Endodermal cell (in vitro differentiated cells): ENCODE data around the gene IL26. TPM values are rescaled to one million over a fixed set of nuclear protein-coding genes. Genes with fewer than 3 reads are reported as not detected.

Experiments
- DNase-seq: peaks from one replicate; pipeline ENCODE4 v3.0.0-alpha.2; 2017
- H3K27ac ChIP-seq: 2 replicates; pipeline ENCODE4 v1.5.1; 2013; ENCODE audit warnings: mild to moderate bottlenecking, low read depth, low read length, moderate library complexity
- H3K27me3 ChIP-seq: 2 replicates; pipeline ENCODE4 v1.6.1; 2013; ENCODE audit warnings: mild to moderate bottlenecking, low read length, moderate library complexity; ENCODE audit not compliant: insufficient read depth, control insufficient read depth, poor library complexity, severe bottlenecking
- H3K36me3 ChIP-seq: 2 replicates; pipeline ENCODE4 v1.7.0; 2013; ENCODE audit warnings: mild to moderate bottlenecking, low read length, moderate library complexity; ENCODE audit not compliant: control insufficient read depth, insufficient read depth
- H3K4me1 ChIP-seq: one replicate; pipeline ENCODE4 v1.7.0; 2013; ENCODE audit warnings: low read length; ENCODE audit not compliant: control insufficient read depth, insufficient read depth
- H3K4me3 ChIP-seq: 2 replicates; pipeline ENCODE4 v1.5.1; 2013; ENCODE audit warnings: mild to moderate bottlenecking, low read length, moderate library complexity
- H3K9ac ChIP-seq: 2 replicates; pipeline ENCODE4 v1.6.1; 2013; ENCODE audit warnings: mild to moderate bottlenecking, low read length, moderate library complexity; ENCODE audit not compliant: poor library complexity, severe bottlenecking; ENCODE audit errors: extremely low read depth
- H3K9me3 ChIP-seq: 2 replicates; pipeline ENCODE4 v1.6.1; 2013; ENCODE audit warnings: mild to moderate bottlenecking, low read length, moderate library complexity; ENCODE audit not compliant: control insufficient read depth
- H3K27ac Mint-ChIP-seq: 2 replicates; pipeline ENCODE4 v1.8.0; 2020; ENCODE audit warnings: mixed read lengths
- H3K27me3 Mint-ChIP-seq: 2 replicates; pipeline ENCODE4 v1.8.0; 2021; ENCODE audit warnings: mild to moderate bottlenecking, mixed read lengths; ENCODE audit not compliant: insufficient read depth
- H3K36me3 Mint-ChIP-seq: 2 replicates; pipeline ENCODE4 v1.8.0; 2020; ENCODE audit warnings: low read depth, mixed read lengths
- H3K4me1 Mint-ChIP-seq: 2 replicates; pipeline ENCODE4 v1.8.0; 2020; ENCODE audit warnings: mixed read lengths
- H3K4me3 Mint-ChIP-seq: 2 replicates; pipeline ENCODE4 v1.8.0; 2020; ENCODE audit warnings: mild to moderate bottlenecking, moderate library complexity, mixed read lengths
- H3K9me3 Mint-ChIP-seq: 2 replicates; pipeline ENCODE4 v1.8.0; 2020; ENCODE audit warnings: mild to moderate bottlenecking, mixed read lengths
- WGBS, 2 experiments: methylation state at CpG; one replicate each; pipeline versions ENCODE4 v1.1.5 to v1.1.7; 2013; ENCODE audit warnings: missing lambda C conversion rate in 2 of 2, mixed read lengths in 1 of 2; ENCODE audit not compliant: insufficient coverage in 1 of 2, insufficient read length in 1 of 2; 5-methylcytosine and 5-hydroxymethylcytosine counted together
- total RNA-seq, 2 donors: library from RNA; stranded (reverse); fragmentation: NEBNext Ultra II Directional in 1 of 2; extraction: Animal tissue kit (Norgen Biotek cat#: 25700) in 1 of 2; gene quantifications; 2 replicates in 1 of 2; 3 replicates in 1 of 2; pipeline ENCODE4 v1.2.1, GENCODE V29; 2021
- TF ChIP-seq, protein P1 (sequence below): fragments of 200-600 bp; sonication (generic); conservative IDR thresholded peaks from 2 replicates; pipeline ENCODE4 v1.5.0; 2021; ENCODE audit warnings: antibody characterized with exemption, mild to moderate bottlenecking

Gene IL26
- total RNA-seq, 2 donors from 2014 or later: not detected

DNA sequence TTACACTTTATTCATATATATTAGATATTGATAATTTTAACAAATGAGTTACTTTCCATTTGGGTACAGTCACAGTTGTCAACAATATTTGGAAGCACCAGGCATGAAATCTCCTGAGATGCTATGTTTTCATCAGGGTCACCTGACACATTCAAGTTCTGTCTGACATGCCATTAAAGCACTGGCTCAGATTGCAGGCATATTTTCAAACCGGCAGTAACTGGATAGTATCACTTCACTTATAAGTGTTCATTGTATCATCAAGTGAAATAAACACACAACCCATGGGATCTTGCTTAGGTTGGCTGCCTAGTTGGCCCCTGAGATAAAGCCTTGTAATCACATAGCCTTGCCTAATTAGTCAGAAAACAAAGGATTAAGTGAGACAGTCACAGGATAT lies 70.8 kb downstream of the IL26 start:
- Histone ChIP-seq H3K9ac (no peak overlapping the region), H3K27ac (no peak overlapping the region), H3K9me3 (no peaks in the 10 kb centered on the region), H3K36me3 (no peaks in the 10 kb centered on the region), H3K4me1 (peaks cover 3% of the 10 kb centered on the region), H3K4me3 (no peak overlapping the region), H3K27me3 (no peaks in the 10 kb centered on the region)
- Mint-ChIP-seq H3K9me3 (no peaks in the 10 kb centered on the region), H3K27ac (no peak overlapping the region), H3K4me1 (peaks cover 4% of the 10 kb centered on the region), H3K4me3 (no peak overlapping the region), H3K27me3 (peaks cover 2% of the 10 kb centered on the region), H3K36me3 (no peaks in the 10 kb centered on the region)
- DNase-seq: no peak
- TF ChIP-seq, protein P1, sequence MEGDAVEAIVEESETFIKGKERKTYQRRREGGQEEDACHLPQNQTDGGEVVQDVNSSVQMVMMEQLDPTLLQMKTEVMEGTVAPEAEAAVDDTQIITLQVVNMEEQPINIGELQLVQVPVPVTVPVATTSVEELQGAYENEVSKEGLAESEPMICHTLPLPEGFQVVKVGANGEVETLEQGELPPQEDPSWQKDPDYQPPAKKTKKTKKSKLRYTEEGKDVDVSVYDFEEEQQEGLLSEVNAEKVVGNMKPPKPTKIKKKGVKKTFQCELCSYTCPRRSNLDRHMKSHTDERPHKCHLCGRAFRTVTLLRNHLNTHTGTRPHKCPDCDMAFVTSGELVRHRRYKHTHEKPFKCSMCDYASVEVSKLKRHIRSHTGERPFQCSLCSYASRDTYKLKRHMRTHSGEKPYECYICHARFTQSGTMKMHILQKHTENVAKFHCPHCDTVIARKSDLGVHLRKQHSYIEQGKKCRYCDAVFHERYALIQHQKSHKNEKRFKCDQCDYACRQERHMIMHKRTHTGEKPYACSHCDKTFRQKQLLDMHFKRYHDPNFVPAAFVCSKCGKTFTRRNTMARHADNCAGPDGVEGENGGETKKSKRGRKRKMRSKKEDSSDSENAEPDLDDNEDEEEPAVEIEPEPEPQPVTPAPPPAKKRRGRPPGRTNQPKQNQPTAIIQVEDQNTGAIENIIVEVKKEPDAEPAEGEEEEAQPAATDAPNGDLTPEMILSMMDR: no peak
- 60 to 96% methylated on average over 1 of the region's 1 CpG for WGBS, 2 experiments

Other genes with a start within 250 kb of the IL26 start
- gene IFNG-AS1, start 236.4 kb downstream of the IL26 start, total RNA-seq: not detected
- not detected for gene IFNG, start 66.1 kb downstream of the IL26 start, total RNA-seq
- gene IL22, start 27.8 kb upstream of the IL26 start, total RNA-seq: not detected
- 10 to 100 TPM; 20.2 to 21.2 TPM for gene MDM1, start 106.6 kb upstream of the IL26 start, total RNA-seq